ENCODE data around the gene HIBCH.
"Not testable (repeated sequence)": the region's sequence is repeated elsewhere in the genome, so short reads cannot be mapped to it uniquely, and the experiment has no call there.

HIBCH gene

DNA sequence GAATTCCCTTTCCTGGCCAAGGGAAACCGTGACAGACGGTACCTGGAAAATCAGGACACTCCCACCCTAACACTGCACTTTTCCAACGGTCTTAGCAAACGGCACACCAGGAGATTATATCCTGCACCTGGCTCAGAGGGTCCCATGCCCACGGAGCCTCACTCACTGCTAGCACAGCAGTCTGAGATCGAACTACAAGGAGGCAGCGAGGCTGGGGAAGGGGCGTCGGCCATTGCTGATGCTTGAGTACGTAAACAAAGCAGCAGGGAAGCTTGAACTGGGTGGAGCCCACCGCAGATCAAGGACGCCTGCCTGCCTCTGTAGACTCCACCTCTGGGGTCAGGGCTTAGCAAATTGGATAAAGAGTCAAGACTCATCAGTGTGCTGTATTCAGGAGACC, 95.6 kb downstream of the HIBCH start:
- not testable (repeated sequence) for DNase-seq

DNA sequence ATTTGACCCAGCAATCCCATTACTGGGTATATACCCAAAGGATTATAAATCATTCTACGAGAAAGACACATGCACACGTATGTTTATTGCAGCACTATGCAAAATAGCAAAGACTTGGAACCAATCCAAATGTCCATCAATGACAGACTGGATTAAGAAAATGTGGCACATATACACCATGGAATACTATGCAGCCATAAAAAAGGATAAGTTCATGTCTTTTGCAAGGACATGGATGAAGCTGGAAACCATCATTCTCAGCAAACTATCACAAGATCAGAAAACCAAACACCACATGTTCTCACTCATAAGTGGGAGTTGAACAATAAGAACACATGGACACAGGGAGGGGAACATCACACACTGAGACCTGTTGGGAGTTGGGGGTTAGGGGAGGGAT, 96.9 kb downstream of the HIBCH start:
- not testable (repeated sequence) for DNase-seq

DNA sequence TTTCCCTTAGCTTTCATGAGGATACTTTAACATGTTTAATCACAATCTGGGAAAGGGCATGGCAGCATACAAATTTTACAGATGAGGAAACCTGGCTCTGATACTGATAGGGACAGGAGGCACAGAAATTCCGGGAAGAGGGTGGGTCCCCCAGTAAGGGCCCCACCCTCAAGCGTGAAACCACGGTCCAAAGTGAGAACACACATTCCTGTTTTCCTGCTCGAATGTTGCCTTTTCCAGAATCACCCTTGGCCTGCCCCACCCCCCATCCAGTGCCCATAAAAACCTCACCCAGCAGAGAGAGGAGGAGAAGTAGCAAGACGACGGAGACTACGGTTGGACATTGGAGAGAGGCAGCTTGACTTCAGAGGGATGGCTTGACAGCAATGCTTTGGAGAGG, 98.2 kb downstream of the HIBCH start:
- no peak for DNase-seq

GRCh38 chr2:190219186-190219585, 100.4 kb downstream of the HIBCH start:
- no peak for DNase-seq

GRCh38 chr2:190217616-190218015, 102.0 kb downstream of the HIBCH start:
- DNase-seq, result no peak

GRCh38 chr2:190216829-190217228, 102.8 kb downstream of the HIBCH start:
- peak; percentile 2 for DNase-seq

- DNase-seq, result no peak
Observed at GRCh38 chr2:190215620-190216019, 104.0 kb downstream of the HIBCH start.

DNA sequence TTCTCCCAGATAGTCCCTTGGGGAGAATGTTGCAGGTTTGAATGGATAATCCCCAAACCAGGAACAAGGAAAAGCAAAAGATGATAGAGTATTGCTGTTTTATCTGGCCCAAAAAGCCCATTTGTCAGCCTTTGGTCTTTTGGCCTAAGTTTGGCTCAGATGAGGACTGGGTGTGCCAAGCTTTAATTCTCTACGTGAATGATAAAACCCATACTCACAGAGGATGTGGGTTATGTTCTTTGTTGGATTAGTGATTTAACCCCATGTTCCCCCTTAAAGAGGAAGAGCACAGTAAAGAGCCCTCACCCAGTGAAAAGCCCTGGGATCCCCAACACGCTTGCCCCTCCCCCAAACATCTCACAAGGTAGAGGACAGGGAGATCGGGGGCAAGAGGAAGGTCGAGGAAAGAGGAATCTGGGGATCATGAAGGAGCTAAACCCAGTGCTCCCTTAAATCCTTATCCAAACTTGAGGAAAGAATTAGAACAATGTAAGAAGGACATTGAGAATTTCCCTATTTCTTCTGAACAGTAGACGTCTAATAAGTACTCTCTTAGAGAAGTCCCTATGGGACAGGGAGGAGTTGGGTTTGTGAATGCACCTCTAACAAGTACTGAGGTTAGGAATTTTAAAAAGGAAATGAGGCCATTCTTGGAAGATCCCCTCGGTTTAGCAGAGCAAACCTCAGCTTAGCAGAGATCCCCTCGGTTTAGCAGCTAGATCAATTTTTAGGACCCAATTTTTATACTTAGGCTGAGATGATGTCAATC, 105.0 kb downstream of the HIBCH start:
- no peak for DNase-seq

- DNase-seq, result no peak
Observed at GRCh38 chr2:190213441-190214335, 105.9 kb downstream of the HIBCH start.

GRCh38 chr2:190210471-190210870, 109.2 kb downstream of the HIBCH start:
- DNase-seq, result no peak

DNA sequence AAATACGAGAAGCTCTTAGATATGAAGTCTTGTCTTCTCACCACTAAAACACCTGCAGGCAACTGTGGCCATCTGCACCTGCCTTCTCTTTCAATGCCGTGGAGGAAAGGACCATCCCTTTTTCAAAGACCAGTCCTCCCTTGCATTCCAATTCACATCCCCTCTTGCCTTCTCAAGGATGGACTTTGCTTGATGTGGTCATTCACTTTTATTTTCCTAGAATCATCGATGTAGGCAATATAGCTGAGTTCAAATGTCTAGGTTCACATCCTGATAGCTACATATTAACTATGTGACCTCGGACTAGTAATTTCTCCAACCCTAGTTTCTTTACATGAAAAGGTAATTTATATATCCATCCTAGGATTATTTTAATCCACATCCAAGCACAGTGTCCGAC, 110.1 kb downstream of the HIBCH start:
- DNase-seq, result no peak

- DNase-seq, result no peak
Observed at GRCh38 chr2:190207930-190208329, 111.7 kb downstream of the HIBCH start.

GRCh38 chr2:190205657-190206056, 114.0 kb downstream of the HIBCH start:
- no peak for DNase-seq

DNA sequence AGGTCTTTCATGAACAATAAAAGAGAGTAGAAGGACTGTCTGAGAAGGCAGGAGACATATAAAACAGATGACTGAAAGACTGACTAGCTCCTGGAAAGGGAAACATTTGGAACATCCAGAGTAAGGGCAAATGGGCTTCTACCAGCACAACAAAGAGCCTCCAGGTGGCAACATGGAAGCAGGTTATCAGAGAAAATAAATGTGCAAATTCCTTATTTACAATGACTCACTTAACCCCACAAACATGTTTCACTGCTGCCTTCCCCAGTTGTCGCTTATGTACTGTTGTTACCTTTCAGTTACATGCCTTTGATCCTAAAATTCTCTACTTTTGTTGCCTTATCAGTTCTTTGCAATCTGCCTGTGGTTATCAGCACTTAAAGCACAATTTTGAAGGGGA, 117.0 kb downstream of the HIBCH start:
- DNase-seq, result no peak

GRCh38 chr2:190202018-190202417, 117.6 kb downstream of the HIBCH start:
- DNase-seq, result no peak

DNA sequence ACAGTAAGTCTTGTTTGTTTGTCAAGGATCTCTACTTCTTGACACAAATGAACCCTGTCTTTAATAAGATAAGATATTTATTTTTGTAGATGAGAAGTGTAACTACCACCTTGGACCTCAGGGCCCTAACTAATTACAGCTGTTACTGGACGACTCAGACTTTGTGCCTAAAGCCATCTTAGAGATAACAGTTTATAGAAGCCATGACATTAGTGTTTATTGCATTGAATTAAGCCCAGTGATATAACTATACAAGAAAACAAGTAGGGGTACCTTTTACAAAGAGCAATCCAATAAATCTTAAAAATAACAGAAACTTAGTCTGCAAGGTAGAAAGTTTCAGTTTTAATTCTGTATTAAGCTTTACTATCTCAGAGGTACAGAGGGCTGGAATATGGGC, 119.0 kb downstream of the HIBCH start:
- no peak for DNase-seq

DNA sequence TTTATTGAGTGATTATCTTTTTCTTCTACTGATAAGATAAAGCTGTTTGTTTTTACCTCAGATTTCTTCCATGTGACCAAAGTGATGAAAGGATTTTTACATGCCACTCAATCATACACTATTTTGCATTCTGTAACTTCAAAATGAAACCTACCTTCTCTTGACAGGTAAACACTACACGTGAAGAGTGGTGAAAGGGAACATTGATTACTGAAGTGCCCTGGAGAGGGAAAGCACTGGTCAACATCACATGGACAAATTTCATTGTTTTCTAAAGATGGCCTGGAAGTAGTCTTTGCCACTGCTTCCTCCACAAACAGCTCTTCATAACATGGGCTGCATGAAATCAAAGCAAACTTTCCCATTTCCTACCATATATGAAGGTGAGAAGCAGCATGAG, 120.1 kb downstream of the HIBCH start:
- DNase-seq, result no peak

DNA sequence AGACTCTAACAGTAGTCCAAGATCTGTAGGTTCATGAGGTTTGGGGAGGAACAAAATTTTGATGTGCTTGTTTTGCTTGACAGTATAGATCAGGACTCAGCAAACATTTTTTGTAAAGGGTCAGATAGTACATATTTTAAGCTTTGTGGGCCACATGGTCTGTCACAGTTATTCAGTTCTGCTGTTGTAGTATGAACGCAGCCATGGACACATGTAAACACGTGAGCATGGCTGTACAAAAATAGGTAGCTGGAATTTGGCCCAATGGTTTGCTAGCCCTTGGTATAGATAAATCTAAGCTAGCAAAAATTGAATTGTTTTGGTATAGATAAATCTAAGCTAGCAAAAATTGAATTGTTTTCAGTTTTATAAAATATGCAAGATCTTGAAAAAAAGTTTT, 120.5 kb downstream of the HIBCH start:
- no peak for DNase-seq

DNA sequence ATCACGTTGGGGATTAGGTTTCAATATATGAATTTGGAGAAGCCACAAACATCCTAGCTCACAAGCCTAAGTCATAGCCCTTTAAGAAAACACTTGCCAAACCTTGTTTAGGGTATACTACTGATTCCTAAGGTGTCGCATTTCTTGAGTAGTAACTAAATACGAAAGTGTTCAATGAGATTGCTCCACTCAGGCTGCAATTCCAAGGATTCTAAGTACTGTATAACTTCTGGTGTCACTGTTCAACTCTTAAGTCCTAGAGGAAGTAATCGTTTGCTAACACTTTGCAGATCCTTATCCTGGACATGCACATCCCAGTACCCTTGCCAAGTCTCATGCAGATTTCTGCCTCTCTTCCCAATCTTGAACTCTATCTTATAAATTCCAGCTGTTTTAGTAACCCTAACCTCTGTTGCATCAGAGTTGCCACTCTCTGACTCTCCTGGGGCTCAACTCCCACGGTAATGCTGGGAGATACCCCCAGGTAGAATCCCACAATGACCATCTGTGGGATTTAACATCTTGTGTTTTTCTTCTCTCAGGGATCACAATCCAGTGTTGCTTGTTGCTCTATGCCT, 122.4 kb downstream of the HIBCH start:
- no peak for DNase-seq

GRCh38 chr2:190190507-190191162, 129.0 kb downstream of the HIBCH start:
- no peak for DNase-seq

DNA sequence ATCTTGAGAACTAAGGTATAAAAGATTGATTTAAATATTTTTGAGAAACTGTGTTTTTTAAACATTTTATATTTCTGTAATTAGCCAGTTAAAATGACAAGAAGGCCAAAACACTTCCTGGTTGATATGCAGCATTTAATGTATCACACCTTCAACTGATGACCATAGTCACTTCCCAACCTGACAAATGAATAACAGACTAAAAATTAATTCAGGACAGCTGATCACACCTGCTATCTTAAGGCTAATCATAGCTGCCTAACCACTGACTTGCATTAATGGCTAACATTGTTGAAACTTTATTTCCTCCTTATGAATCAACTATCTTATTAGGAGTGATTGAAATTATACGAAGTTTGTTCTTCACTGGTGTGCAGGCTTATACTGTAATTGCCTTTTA, 131.3 kb downstream of the HIBCH start:
- no peak for DNase-seq

DNA sequence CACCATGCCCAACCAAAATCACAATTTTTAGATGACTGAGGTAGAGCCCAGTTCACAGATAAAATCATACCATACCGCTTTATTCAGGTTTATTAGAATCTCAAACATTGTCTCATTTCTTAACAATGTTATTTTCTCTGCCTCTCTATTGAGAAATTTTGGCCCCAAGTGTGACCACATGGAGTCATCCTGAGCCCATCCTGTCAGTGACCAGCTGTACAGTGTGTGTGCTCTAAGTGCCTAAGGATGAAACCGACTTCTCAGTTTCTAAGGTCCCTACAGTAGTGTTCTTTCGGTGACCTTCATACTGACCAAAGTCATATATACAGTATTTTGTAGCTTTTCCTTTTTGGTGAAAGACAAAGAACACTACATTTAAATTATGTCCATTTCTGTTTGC, 133.4 kb downstream of the HIBCH start:
- no peak for DNase-seq

DNA sequence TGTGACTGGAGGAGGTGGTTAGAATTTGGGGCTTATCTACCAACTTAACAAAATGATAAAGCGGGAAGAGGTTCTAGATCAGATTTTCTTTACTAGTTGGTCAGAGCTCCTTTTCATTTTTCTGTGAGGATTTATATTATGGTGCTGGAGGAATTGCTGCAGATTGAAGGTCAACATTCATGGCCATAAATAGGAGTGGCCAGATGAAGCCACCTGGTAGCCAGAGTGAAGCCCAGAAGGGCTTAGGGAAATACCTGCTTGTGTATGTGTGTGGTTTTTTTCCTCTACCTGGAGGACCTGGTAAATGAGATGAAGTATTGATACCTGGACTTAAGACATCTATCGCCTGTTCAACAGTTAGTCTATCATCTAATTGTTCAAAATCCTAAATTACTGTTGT, 134.2 kb downstream of the HIBCH start:
- no peak for DNase-seq

All from CD4-positive, alpha-beta T cell treated with Interleukin-12 subunit alpha and Interleukin-12 subunit beta, for 1 hour (primary cell).